GM20000 (cell line): ENCODE data around the gene BBS1.

ENCODE experiments used
- DNase-seq: peaks from one replicate; pipeline ENCODE4 v3.0.0; 2012; ENCODE audit warnings: low spot score
- CTCF ChIP-seq: IDR thresholded peaks from 2 replicates; pipeline ENCODE4 v1.5.1; 2012; ENCODE audit warnings: mild to moderate bottlenecking, control low read depth; ENCODE audit errors: extremely low read depth, missing control alignments

BBS1 gene

GRCh38 chr11:66547662-66548009 is 37.2 kb downstream of the BBS1 start:
- no peak for DNase-seq
- no peak for TF ChIP-seq CTCF

- DNase-seq = no peak
These were observed 37.6 kb downstream of the BBS1 start for GRCh38 chr11:66548041-66548440.

GRCh38 chr11:66548774-66549630 is 38.6 kb downstream of the BBS1 start:
- DNase-seq = no peak
- no peak for TF ChIP-seq CTCF

More at GRCh38 chr11:66548041-66548440, 37.6 kb downstream of the BBS1 start:
- TF ChIP-seq CTCF = no peak

GRCh38 chr11:66549696-66550095 is 39.3 kb downstream of the BBS1 start:
- no peak for TF ChIP-seq CTCF
- DNase-seq = no peak

GRCh38 chr11:66550887-66551286 is 40.5 kb downstream of the BBS1 start:
- no peak for DNase-seq
- no peak for TF ChIP-seq CTCF

GRCh38 chr11:66554602-66555001 is 44.2 kb downstream of the BBS1 start:
- DNase-seq = no peak
- no peak for TF ChIP-seq CTCF

- DNase-seq = no peak
- no peak for TF ChIP-seq CTCF
These were observed 45.0 kb downstream of the BBS1 start for GRCh38 chr11:66555416-66555815.
